NCI-H446 treated with DMSO at 0.1 percent for 48 hours (cell line): Measurements from ENCODE around the gene NOX5.
"Not testable (repeated sequence)": the region's sequence is repeated elsewhere in the genome, so short reads cannot be mapped to it uniquely, and the experiment has no call there.

Source experiments
- DNase-seq: peaks from one replicate; lab custom pipeline; 2025; lab: John Stamatoyannopoulos, UW

NOX5 gene

DNA sequence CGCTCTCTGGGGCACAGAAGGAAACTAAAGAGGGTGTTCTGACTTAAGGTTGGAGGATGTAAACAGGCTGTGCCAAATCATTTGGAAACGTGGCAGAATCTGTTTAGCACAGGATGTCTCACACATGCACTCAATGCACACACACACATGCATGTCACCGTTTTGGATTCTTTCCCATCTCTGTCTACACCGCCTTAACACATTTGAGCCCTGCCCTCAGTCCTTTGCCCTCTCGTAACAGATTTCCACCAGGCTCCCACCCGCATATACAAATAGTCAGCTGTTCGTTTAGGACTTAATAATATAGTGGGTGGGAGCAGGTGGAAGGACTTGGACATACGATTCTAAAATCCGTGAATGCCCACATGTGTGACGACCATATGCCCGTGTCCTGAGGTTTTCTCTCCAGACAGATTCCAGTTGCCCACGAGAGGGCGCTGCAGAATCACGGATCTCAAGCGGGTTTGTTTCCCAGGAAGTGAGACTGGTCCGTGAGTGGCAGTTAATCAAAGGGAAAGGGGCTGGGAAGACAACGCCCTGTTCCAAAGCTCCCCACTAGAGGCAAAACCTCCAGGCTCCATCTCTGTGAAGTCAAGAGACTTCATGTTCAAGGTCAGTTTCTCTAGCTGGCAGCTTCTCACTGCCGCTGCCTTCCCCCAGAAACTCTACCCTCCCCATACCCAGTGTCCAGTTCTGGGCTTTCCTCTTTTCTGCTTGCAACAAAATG, 44.5 kb downstream of the NOX5 start:
- peak; percentile 83 for DNase-seq

DNA sequence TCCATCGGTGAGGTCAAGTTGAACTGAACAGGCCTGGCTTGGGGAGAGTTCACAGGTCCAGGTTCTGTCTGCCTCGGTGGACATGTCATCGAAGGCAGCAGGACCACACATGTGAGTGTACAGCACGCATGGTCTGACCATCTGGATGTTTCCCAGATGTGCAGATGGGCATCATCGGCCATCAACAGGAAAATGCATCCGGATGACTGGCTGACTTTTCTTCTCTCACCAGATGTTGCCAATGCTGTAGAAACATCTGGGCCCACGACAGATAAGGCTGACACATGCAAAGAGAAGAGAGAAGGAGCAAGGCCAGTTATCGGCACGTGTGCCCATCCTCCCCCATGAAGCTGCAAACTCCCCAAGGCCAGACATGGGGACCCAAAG, 45.1 kb downstream of the NOX5 start:
- no peak for DNase-seq

DNA sequence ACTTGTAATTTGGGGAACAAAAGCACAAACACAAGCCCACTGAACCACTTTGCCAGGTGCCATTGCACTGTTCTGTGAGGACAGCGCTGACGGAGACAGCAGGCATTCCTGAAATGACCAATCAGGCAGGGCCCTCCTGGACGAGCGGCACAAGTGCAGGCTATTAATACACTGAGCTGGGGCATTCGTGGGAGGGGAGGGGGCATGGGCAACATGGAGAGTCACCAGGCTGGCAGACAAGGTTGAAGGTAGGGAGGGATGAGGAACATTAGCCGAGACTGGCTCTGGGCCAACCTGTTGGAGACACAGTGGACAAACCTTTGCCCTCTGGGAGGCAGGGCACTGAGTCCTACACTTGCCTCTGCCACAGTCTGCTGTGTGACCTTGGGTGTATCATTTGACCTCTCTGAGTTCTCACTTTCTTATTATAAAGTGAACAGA, 45.6 kb downstream of the NOX5 start:
- DNase-seq: no peak

DNA sequence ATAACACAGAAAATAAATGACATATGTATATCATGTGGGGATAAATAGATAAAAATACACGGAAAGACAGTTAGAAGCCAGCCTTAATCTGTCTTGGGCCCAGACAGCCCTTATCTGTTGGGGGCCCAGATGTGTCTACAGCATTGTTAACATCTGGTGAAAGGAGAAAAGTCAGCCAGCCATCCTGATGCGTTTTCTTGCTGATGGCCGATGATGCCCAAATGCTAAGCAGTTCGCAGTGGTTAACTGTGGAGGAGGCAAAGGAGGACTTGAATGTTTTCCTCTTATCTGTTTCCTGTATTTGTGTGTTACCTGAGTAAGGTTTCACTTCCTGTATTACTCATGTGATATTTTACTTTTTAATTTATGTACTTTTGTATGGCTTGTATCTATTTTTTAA, 46.2 kb downstream of the NOX5 start:
- no peak for DNase-seq

DNA sequence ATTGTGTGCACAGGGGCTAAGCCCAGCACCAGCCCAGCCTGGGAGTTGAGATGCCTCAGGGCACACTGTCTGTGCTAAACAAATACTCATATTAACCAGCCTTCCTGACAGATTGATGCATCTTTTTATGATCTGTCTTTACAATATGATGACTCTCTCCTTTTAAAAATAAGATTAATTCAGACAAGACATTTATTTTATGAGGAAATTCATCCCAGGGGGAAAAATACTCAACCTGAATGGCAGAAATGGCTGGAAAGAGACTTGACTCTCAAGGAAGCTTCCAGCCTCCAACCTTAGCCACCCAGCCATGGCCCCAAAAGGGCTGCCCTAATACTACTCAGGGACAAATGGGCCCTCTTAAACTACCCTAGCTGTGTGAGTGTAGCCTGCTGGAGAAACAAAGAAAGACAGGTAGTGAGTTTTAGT, 46.9 kb downstream of the NOX5 start:
- no peak for DNase-seq

DNA sequence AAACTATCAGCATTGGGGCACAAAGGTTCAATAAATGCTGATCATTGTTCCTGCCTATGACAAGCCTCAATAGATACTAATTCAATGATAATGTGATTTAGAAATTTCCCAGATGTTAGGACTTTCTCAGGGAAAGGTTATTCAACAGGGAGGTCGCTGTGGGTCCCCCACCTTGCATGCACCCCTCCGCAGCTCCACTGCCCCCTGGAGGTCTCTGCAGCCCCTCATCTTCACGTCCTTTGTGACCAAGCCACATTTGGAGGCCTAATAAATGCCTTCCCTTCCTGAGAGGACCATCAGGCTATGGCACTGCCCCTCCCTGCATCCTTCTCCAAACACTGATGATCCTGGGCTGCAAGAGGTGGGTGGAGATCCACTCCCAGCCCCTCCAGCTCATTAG, 50.2 kb downstream of the NOX5 start:
- DNase-seq: no peak

DNA sequence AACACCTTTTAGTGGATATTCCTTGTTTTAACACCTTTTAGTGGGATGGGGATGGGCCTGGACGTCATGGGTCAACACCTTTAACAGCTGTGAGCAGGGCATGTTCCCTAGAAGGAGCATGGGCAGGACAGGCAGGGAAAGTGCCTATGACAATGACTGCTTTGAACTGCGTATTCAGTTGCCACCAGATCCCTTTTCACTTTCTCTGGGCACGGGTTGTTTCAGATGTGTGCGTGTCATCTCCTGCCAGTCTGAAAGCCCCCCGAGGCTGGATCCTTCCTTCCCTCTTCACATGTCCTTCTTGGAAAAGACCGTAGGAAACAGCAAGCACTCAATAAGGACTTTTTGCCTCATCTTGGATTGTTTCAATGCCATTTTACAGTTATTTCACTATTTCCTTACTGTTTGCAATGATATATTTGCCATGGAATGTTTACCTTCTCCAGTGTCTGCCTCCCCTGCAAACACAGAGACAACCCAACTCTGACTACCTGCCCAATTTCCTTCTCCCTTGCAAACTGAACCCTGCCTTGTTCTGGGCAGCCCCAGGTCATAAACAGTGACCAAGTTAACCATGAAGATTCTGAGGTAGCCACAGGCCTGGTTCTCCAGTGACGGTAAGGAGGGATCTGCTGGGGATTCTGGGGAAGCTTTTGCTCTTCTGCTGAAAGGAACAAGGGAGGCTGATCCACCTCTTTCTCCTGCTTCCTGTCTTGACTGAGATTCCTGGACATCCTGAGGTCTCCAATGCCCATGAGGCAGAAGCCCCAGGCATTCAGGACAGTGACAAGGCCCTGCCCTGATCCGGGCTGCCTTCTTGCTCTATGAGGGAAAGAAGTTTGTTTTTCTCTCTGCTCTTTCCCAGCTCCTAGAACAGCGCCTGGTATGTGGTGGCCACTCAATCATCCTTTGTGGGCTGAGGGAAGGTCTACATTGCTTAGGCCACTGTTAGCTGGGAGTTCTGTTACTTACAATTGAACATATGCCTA, 51.8 kb downstream of the NOX5 start:
- no peak for DNase-seq

DNA sequence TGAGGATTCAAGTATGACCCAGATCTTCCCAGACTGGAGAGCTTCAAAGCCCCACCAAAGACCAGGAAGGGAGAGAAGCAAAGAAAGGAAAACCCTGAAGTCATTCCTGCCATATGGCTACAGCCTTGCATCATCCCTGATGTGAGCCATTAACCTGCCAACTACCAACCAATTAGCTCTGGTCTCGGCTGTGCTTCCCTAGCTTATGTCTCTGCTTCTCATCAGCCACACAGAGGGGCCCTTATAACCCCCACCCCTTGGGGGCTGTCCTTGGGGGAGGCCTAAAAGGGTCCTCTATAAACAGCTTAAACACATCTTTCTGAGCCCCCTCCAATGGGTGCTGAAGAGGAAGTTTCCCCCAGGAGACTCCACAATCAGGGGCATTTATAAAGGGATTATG, 52.8 kb downstream of the NOX5 start:
- peak; percentile 64 for DNase-seq

DNA sequence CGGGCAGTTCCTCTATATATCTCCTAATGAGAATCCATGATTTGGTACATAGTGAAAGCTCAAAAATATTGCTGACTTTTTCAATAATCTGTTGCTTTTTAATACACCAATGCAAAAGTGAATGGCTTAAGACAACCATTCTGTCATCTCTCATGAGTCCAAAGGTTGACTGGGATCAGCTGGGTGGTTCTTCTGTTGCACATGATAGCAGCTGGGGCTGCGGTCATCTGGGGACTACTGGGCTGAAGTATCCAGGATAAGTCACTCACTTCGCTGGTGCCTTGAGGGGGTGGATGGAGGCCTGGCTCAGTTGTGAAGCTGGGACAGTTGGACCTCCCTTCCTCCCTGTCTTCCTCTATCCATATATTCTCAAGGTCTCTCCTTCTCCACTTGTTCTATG, 53.7 kb downstream of the NOX5 start:
- no peak for DNase-seq

DNA sequence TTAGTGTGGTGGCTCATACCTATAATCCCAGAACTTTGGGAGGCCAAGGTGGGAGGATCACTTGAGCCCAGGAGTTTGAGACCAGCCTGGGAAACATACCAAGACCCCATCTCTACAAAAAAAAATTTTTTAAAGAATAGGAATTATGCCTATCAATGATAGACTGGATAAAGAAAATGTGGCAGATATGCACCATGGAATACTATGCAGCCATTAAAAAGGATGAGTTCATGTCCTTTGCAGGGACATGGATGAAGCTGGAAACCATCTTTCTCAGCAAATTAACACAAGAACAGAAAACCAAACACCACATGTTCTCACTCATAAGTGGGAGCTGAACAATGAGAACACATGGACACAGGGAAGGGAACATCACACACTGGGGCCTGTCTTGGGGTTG, 54.8 kb downstream of the NOX5 start:
- DNase-seq: not testable (repeated sequence)

DNA sequence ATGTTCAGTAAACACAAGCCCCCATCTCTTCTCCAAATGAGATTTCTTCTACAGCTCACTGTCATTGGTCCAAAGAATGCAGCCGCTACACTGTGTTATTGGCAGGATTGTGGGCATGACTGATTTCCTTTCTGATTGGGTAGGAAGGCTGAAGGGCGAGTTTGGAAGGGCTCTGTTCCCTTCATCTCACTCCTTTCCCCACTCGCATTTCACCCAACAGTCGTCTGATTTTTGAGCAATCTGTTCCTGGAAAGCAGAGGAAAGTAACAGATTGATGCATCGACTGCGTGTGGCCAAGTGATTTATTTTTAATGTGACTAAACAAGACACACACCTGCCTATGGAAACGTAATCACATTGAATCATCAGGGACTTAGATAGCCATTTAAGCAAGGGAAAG, 55.5 kb downstream of the NOX5 start:
- DNase-seq: no peak

DNA sequence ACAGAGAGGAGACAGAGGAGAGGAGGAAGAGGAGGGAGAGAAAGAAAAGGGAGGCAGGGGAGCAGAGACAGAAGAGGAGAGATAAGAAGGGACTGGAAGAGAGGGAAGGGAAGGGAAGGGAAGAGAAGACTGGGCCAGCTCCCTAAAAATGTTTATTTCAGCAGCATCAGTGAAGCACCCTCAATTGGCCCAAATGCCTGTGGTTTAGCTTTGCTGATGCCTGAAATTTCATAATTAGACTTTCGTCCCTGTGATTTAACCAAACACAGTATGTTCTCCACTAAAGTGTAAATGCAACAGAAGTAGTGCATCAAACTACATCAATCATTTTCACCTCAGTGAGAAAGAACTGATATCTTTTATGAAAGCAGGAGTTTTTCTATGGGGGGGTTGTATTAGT, 55.9 kb downstream of the NOX5 start:
- DNase-seq: no peak

DNA sequence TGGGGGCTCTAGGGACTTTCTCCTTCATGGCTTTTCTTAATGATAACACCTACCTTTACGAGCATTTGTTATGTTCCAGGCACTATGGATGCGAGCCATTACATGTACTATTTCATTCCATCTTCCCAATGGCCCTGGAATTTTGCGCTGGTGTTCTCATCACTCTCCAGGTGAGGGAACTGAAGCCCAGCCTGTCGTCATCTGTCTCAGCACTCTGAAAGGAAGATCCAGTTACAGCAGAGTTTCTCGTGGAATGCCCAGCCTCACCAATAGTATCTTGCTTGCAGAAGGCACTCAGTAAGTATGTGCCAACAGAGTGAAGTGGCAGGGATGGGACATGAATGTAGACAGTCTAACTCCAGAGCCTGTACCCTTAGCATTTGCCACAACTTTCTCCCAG, 56.8 kb downstream of the NOX5 start:
- no peak for DNase-seq

DNA sequence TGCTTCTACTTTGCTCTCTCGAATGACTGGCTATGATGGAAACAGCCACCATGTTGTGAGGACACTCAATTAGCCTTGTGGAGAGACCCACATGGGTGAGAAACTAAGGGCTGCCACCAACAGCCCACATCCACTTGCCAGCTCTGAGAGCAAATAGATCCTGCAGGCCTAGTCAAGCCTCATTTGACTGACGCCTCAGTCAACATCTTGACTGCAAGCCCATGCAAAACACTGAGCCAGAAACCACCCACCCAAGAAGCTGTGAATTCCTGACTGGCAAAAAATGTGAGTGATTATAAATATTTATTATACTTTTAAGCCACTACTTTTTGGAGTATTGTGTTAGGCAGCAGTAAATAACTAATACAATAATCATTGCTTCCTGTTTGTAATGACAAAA, 58.4 kb downstream of the NOX5 start:
- DNase-seq: no peak

DNA sequence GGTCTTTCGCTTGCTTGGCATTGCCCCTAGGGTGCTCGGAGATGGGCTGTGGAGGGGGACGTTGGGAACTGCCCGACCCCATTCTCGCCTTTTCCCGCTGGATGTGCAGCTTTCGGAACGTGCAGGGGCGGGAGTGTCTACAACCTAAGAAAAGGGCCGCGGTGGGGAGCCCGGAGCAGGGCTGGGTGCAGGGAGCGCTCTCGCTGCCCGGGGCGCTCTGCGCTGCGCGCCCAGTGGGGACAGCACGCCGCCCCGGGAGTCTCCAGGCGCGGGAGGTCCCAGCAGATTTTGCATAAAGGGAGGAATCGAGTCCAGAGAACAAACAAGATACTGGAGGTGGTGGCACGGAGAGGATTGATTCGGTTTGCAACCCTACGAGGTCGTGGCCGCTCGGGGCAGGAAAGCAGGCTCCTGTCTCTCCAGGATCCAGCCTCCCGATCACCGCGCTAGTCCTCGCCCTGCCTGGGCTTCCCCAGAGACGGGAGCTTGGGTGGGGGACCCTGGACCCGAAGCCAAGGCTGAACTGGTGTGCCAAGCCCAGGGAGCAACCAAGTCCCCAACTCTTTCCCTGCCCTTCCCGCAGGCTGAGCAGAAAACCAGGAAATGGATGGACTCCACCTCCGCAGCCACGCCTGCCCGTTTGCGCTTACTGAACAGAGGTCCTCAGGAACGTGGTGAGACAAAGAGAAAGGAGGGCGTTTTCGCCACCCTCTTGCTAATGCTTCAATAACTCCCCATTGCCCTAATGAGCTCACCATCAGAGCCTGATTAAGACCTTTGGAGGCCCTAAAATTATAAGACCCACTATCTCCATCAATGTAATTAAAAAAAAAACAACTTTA, 59.7 kb downstream of the NOX5 start:
- DNase-seq: peak; percentile 62

DNA sequence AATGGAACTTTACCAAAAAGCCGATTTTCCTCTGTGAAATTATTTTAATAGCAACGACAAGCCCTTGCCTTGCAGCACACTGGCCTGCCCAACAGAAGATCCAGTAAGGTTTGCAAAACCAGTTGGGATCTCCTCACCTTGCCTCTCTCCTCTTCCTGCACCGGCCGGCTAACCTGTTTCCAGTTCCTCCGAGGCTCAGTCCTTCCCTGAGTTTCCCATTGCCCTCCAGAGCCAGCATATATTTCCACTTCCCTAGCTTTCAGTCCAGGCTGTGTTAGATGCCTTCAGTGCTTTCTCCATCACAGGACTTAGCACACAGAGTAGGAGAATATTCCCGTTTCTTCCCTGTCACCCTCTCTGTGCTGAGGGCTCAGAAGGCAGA, 60.3 kb downstream of the NOX5 start:
- DNase-seq: no peak

DNA sequence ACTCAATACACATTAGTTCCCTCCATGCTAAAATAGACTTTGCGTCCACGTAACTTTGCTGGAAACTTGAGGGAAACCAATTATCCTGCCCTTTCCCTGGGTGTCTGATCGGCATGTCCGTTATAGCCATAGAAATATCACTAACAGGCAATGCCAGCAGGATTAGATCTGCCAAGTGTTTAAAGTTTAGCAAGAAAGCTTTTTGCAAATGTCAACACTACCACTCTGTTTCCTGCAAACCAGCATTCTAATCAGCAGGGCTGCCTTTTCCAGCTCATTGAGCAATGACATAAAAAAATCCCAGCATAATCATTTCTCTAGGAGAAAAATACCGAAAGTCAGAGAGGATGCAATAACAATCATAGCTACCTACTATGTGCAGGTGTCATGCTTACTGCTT, 60.9 kb downstream of the NOX5 start:
- no peak for DNase-seq

DNA sequence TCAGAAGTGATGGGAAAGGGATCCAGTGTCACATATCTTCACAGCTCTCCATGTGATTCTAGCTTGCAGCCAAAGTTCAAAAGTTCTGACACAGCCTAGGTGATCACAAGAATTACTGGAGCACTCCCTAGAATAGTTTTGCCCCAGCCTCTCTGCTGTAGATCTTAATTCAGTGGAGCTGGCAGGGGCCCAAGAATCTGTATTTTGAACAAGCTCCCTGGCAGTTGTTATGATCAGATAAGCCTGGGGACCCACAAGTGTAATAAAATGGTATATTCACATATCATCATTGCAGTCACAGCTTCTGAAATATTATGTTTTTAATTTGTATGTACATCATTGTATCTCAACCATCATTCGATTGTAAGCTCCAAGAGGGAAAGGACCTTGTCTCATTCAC, 62.3 kb downstream of the NOX5 start:
- DNase-seq: no peak

DNA sequence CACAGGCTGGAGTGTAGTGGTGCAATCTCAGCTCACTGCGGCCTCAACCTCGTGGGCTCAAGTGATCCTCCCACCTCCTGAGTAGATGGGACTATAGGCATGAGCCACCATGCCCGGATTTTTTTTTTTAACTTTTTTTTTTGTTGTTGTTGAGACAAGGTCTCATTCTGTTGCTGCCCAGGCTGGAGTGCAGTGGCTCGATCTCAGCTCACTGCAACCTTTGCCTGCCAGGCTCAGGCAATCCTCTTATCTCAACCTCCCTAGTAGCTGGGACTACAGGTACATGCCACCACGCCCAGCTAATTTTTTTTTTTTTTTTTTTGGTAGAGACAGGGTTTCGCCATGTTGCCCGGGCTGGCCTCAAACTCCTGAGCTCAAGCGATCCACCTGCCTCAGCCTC, 64.1 kb downstream of the NOX5 start:
- no peak for DNase-seq

DNA sequence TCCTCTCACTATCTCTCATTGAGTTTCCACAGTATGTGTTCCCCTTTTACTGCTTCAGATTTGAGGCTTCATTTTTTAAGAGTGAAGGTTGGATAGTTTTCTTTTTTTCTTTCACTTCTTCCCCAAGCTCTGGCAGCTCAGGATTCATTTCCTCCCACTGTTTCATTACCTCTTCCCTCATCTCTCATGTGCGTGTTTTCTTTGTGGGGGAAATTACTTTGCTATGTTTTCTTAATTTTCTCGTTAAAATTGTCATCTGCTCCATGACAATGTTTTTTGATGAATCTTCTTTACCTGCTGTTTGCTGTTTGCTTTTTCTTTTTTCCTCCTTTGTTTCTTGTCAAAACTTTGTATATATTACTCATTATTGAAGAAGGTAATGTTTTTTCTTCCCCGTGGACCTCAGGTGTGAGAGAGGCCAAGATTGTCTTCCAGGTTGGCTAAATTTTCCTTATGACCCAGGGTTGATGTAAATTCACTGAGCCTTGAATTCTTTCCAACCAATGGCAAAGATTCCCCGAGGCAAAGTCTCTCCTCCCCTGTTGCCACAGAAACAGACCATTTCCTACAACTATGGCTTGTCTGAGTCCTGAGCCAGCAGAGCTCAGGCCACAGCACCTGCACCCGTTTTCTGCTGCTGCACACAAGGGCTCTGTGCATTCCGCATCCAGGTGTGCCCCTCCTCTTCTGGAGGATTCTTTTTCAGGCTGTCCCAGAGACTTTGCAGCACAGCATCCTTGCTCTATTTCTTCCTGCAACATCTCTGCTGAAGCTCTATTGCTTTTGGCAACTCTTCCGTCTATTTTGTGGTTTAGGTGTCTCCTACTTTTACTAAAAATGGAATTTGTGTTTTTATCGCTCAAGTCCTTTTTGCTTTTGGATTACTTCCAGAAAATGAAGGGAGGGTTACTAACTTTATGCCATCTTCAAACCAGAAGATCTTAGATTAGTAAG, 66.1 kb downstream of the NOX5 start:
- DNase-seq: no peak

DNA sequence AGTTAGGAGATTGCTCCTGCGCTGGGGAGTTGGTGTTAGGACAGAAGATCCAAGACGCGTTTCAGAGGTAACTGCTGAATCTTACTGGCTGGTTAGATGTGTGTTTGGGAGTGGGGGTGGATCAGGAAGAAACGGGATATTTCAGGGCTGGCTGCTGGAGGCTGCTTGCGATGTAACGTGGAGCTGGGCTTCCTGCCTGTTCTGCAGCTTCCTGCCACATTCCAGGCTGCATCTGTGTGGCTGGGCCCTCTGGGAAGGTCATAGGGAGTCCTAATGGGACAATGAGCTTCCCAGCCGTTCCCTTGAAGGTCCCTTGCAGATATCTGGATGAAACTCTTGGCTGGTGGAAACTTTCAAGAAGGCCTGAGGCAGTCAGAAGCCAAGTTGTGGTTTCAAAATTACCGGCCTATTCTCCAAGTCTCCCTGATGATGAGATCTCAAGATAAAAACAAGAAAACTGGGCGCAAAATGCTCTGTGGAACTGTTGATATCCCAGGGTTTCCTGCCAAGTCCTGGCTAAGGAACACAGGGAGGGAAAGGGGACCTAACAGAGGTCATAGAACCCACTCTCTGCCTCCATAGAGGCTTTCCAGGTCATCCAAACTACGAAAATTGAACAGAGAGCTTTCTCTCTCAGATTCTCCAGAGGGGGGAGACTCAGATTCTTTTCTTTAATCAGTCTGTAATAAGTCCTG, 67.0 kb downstream of the NOX5 start:
- no peak for DNase-seq
